HG03108 (cell line): ENCODE data around the gene DERA.
"Not testable (repeated sequence)": the region's sequence is repeated elsewhere in the genome, so short reads cannot be mapped to it uniquely, and the experiment has no call there.

Experiments
- ATAC-seq: cut with Tn5 transposase; IDR thresholded peaks from one replicate; pipeline ENCODE4 v1.9.1; 2021; ENCODE audit warnings: moderate library complexity; ENCODE audit not compliant: unreplicated experiment

Gene DERA

DNA sequence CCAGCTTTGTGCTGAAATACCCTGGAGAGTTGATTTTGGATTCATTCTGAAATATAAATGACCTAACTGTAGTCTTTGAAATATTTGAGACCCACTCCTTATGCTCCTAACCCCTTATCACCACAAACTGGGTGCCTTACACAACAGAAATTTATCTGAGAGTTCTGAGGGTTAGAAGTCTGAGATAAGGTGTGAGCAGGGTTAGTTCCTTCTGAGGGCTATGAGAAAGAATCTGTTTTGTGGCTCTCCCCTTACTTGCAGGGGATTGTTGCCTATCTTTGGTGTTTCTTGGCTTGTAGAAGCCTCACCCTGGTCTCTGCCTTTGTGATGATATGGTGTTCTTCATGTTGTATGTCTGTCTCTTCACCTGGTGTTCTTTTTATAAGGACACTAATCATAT, 91.7 kb downstream of the DERA start:
- no peak for ATAC-seq

DNA sequence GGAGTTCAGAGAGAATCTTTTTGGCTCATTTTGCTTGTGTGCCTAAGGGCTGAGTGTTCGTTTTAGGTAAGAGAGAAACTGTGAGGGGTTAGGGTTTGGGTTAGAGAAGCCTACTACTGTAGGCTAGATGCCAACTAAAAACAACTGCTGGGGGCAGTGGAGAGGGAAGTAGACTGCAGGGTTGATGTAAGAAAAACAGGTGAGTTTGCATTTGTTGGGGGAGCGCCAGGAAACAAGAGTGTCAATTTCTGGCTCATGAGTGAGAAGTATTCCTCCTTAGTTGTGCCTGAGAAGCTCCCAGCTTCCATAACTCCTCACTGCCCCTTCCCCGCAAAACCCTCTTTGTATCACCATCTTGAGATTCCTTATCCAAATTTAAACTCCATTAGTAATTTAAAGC, 92.3 kb downstream of the DERA start:
- no peak for ATAC-seq

DNA sequence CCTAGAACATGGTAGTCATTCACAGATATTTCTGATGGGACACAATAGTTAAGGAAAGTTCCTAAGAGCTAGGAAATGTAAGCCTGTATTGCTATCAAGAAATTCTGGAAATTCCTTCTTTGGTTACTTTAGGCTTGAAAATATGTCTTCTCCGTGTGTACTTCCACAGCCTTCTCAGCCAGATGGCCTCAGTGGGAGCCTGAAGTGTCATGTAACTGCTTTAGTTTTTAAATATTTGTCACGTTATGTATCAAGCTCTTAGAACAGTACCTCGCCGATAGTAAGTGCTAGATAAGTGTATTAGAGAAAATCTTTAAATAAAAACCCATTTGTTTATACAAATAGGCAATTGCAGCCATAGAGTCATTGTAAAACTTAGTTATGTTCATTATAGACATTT, 95.6 kb downstream of the DERA start:
- ATAC-seq: no peak

DNA sequence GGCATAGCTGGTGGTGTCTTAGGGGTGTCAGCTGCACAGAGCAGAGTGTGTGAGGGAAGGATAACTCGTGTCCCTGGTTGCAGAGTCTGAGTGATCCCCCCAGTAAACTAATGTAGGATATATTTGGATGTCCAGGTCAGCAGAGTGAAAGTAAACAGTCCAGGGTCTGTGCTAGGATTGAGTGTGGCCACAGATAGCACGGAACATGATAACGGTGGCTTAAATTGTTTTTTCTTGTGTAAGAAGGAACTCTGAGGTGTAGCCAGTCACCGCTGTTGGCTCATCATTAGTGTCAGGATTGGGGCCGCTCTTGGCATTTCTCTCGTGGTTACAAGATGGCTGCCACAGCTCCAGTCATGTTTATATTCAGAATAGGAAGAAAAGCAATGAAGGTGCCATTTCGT, 97.3 kb downstream of the DERA start:
- ATAC-seq: no peak

GRCh38 chr12:16012117-16012516, 101.0 kb downstream of the DERA start:
- ATAC-seq: no peak

- not testable (repeated sequence) for ATAC-seq
These were observed 102.6 kb downstream of the DERA start for GRCh38 chr12:16013722-16014121.

DNA sequence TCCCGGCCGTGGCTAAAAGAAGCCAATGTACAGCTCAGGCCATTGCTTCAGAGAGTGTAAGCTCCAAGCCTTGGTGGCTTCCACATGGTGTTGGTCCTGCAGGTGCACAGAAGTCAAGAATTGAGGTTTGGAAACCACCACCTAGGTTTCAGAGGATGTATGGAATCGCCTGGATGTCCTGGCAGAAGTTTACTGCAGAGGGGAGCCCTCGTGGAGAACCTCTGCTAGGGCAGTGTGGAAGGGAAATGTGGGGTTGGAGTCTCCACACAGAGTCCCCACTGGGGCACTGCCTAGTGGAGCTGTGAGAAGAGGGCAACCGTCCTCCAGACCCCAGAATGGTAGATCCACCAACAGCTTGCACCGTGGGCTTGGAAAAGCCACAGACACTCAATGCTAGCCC, 103.3 kb downstream of the DERA start:
- ATAC-seq: not testable (repeated sequence)

- no peak for ATAC-seq
These were observed 105.6 kb downstream of the DERA start for GRCh38 chr12:16016748-16017147.

DNA sequence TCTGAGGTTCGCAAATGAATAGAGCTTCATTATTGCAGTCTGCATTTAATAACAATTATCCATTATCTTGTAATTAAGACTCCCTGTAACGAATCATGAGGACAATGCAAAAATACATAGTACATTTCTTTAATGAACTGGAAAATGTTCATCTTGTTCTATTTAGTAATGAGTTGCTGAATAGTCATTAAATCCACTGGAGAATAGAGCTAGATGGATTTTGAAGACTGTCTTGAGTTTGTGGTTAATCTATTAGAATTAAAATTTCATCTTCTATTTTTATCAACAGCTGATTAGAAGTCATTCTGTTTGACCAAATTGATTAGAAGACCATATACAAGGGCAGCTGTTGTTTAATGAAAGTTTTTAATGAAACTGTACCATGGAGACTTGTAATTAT, 107.2 kb downstream of the DERA start:
- no peak for ATAC-seq

- no peak for ATAC-seq
These were observed 108.0 kb downstream of the DERA start for GRCh38 chr12:16019136-16019535.

DNA sequence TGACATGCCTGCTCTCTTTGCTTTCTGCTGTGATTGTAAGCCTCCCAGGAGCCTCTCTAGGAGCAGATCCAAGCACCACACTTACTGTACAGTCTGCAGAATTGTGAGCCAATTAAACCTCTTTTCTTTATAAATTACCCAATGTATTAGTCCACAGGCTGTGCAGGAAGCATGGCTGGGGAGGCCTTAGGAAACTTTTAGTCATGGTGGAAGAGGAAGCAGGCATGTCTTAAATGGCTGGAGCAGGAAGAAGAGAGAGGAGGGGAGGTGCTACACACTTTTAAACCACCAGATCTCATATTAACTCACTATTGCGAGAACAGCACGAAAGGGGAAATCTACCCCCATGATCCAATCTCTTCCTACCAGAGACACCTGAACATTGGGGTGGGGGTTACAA, 108.9 kb downstream of the DERA start:
- ATAC-seq: no peak

- no peak for ATAC-seq
These were observed 109.9 kb downstream of the DERA start for GRCh38 chr12:16021026-16021425.

DNA sequence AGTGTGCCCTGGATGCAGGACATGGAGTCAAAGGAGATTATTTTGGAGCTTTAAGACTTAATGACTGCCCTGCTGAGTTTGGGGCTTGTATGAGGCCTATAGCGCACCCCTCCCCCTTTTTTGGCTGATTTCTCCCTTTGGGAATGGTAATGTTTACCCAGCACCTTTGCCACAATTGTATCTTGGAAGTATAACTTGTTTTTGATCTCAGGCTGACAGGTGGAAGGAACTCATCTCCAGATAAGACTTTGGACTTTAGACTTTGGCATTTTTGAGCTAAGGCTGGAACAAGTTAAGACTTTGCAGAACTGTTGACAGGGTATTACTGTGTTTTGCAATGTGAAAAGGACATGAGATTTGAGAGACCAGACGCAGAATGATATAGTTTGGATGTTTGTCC, 110.5 kb downstream of the DERA start:
- ATAC-seq: no peak

GRCh38 chr12:16027002-16027401, 115.9 kb downstream of the DERA start:
- ATAC-seq: no peak

GRCh38 chr12:16030744-16031143, 119.6 kb downstream of the DERA start:
- ATAC-seq: no peak

GRCh38 chr12:16034136-16034817, 123.1 kb downstream of the DERA start:
- ATAC-seq: no peak

DNA sequence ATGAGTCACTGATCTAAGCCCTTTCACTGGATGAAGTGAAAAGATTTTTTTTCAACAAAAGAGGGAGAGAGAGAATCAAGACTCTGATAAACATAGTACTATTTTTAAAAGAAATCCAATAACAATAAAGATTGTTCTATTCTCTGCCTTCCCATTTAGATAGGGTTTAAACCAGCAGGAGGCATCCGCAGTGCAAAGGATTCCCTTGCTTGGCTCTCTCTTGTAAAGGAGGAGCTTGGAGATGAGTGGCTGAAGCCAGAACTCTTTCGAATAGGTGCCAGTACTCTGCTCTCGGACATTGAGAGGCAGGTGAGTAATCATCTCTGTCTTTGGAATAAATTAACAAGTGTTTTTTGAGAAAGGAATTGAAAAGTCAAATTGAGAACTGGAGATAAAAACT, 124.9 kb downstream of the DERA start:
- no peak for ATAC-seq

DNA sequence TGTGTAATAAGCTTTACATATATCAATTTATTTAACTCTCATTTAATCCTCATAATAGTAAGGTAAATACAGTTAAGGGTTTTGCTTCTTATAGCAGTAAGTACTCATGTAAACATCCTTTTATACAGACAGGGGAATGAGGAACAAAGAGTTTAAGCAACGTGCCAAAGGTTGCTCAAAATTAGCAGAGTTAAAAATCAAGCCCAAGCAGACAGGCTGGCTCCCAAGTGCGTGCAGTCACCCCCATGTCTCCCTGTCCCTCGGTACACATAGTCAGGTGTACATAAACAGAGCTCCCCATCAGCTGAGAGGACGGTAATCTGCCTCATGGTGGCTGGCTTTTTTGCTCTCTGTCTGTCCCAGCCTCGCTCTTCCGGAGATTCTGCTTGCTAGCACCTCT, 126.4 kb downstream of the DERA start:
- no peak for ATAC-seq

DNA sequence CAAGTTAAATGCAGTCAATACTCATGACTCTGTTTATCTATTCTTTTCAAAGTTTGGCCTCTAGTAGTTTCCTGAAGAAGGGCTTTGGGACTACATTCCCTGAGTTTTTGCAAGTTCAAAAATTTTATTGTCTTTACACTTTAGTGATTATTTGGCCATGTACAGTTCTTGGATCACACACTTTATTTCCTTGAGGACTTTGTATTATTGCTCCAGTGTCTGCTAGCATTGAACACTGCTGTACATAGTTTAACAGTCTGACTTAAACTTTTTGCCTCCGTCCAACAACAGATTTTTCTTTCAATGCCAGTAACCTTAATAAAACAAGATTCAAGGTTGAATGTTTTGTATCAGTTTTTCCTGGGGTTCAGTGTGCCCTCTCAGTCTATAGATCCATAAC, 132.3 kb downstream of the DERA start:
- ATAC-seq: no peak

- no peak for ATAC-seq
These were observed 135.1 kb downstream of the DERA start for GRCh38 chr12:16046266-16046665.

DNA sequence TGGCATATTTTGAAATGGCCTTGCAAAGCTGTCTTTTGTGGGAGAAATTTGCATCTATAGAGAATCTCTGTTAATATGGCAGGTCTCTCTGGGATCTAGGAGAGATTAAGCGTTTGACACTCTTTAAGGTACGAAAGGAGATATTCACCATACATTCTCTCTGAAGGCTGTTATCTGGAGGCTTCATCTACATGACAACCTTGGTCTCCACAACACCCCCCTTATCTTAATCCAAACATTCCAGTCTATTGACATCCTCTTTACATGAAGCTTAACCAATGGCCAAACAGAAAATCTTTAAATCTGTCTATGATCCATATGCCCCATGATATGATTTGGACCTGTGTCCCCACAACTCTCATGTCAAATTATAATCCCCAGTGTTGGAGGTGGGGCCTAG, 137.4 kb downstream of the DERA start:
- ATAC-seq: no peak

DNA sequence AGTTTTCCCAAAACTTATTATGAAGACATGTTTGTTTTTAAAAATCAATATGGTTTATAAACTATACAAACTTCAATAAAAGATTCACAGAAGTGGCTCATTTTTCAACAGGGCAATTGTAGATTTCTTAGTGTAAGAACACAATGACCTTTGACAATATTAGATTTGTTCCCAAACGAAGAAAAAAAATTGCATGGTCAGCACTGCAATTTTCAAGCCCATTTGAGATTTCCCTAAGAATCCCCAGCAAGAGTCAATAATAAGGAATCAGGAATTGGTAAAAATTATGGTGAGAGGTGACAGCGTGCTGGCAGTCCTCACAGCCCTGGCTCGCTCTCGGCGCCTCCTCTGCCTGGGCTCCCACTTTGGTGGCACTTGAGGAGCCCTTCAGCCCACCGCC, 145.8 kb downstream of the DERA start:
- ATAC-seq: no peak

DNA sequence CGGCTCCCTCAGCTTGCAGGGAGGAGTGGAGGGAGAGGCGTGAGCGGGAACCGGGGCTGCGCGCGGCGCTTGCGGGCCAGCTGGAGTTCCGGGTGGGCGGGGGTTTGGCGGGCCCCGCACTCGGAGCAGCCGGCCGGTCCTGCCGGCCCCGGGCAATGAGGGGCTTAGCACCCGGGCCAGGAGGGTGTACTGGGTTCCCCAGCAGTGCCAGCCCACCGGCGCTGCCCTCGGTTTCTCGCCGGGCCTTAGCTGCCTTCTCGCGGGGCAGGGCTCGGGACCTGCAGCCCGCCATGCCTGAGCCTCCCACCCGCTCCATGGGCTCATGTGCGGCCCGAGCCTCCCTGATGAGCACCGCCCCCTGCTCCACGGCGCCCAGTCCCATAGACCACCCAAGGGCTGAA, 146.2 kb downstream of the DERA start:
- ATAC-seq: not testable (repeated sequence)
